ENCODE data around the gene NAPEPLD. TPM values are rescaled to one million over a fixed set of nuclear protein-coding genes. Genes with fewer than 3 reads are reported as not detected.
"Not testable (repeated sequence)": the region's sequence is repeated elsewhere in the genome, so short reads cannot be mapped to it uniquely, and the experiment has no call there.

The NAPEPLD gene
- total and polyA plus RNA-seq, 8 donors = 3.3 to 84.9 (median 27.9) TPM

- 31 to 65% (median 35%) methylated on average over 2 of the region's 2 CpGs for WGBS, 5 donors
- H3K27me3 ChIP-seq; H3K4me1 ChIP-seq; H3K36me3 ChIP-seq; H3K4me3 ChIP-seq; DNase-seq; H3K9me3 ChIP-seq; intact Hi-C loops (cut with DNase I; ENCODE audit: low total_unique reads): not testable (repeated sequence)
- peak in 1 of 3 donors; percentile 7 for TF ChIP-seq POLR2AphosphoS5 (IDR thresholded peaks at IDR 0.05)
- peak overlapping the region in 1 of 5 donors; percentile 13 for H3K27ac ChIP-seq
These were observed 13.7 kb upstream of the NAPEPLD start for GRCh38 chr7:103162641-103163040.

DNA sequence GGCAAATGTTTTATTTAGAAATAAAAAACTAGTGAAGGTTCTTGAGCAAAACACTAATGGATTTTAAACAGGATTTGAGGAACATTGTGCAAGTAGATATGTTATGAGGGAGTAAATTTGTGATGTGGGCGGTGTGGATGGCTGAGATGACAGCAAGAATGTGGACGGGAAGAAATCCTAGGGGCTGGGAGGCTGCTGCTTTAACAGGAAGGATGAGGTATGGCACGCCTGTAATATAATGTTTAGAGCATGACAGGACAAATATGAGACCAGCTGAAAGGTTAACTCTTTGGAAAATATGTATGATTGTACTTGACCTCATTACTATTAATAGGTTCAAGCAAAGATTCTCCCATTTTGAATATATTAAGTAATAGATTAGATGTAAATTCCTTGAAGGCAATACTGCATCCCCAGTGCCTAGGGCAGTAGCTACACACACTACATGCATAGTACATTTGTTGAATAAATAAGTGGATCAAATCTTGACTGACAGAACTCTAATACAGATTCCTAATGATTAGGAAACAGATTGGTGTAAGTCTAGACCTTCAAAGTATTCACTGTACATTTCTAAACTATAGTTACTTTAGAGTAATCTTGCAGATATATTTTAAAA is 13.2 kb upstream of the NAPEPLD start:
- H3K27me3 ChIP-seq; H3K27ac ChIP-seq; H3K36me3 ChIP-seq; DNase-seq; H3K4me3 ChIP-seq; H3K9me3 ChIP-seq; H3K4me1 ChIP-seq; intact Hi-C loops (cut with DNase I; ENCODE audit: low total_unique reads): not testable (repeated sequence)
- WGBS, 5 donors = 80 to 92% (median 87%) methylated on average over 3 of the region's 3 CpGs

- H3K4me3 ChIP-seq; H3K27me3 ChIP-seq; H3K27ac ChIP-seq; H3K36me3 ChIP-seq; intact Hi-C loops (cut with DNase I; ENCODE audit: low total_unique reads); H3K4me1 ChIP-seq; DNase-seq; H3K9me3 ChIP-seq: not testable (repeated sequence)
- 74 to 95% (median 82%) methylated on average over 1 of the region's 1 CpG for whole genome bisulfite sequencing, 5 donors
These were observed 10.2 kb upstream of the NAPEPLD start for GRCh38 chr7:103159072-103159471.

GRCh38 chr7:103155331-103156024 is 6.6 kb upstream of the NAPEPLD start:
- H3K4me3 ChIP-seq = peak overlapping the region in 1 of 4 donors; percentile 7
- intact Hi-C loops (cut with DNase I; ENCODE audit: low total_unique reads) = not testable (repeated sequence)

GRCh38 chr7:103154042-103154441 is 5.1 kb upstream of the NAPEPLD start:
- Histone ChIP-seq H3K36me3 (no peaks in the 10 kb centered on the region), H3K4me3 (no peak overlapping the region), H3K27me3 (no peaks in the 10 kb centered on the region), H3K9me3 (no peaks in the 10 kb centered on the region), H3K4me1 (peaks cover 0 to 17% (median 10%) of the 10 kb centered on the region in 4 donors), H3K27ac (no peak overlapping the region)
- 68 to 79% (median 74%) methylated on average over 6 of the region's 6 CpGs for WGBS, 5 donors
- TF ChIP-seq POLR2A (IDR thresholded peaks at IDR 0.05) = no peak
- no peak for TF ChIP-seq POLR2AphosphoS5 (IDR thresholded peaks at IDR 0.05)
- no peak for TF ChIP-seq CTCF (IDR thresholded peaks at IDR 0.05)
- no peak for TF ChIP-seq EP300 (IDR thresholded peaks at IDR 0.05)
- intact Hi-C loops (cut with DNase I; ENCODE audit: low total_unique reads) = no loop called here
- no peak for DNase-seq

More at GRCh38 chr7:103155331-103156024, 6.6 kb upstream of the NAPEPLD start:
- peaks cover 0 to 12% (median 8%) of the 10 kb centered on the region in 4 donors for H3K4me1 ChIP-seq
- H3K9me3 ChIP-seq, H3K27ac ChIP-seq, DNase-seq, H3K27me3 ChIP-seq, H3K36me3 ChIP-seq: not testable (repeated sequence)
- 83 to 92% (median 88%) methylated on average over 8 of the region's 8 CpGs for WGBS, 5 donors

- H3K4me1 ChIP-seq = peaks cover 0 to 20% (median 12%) of the 10 kb centered on the region in 4 donors
- H3K27me3 ChIP-seq; H3K4me3 ChIP-seq; H3K36me3 ChIP-seq; H3K9me3 ChIP-seq; intact Hi-C loops (cut with DNase I; ENCODE audit: low total_unique reads): not testable (repeated sequence)
- WGBS, 5 donors = 90 to 96% (median 94%) methylated on average over 22 to 23 of the region's 23 CpGs
- H3K27ac ChIP-seq = peak overlapping the region in 1 of 5 donors; percentile 94
- DNase-seq = peak in 1 of 2 donors; percentile 49
These were observed 4.1 kb upstream of the NAPEPLD start for GRCh38 chr7:103152744-103153617.

- H3K27me3 ChIP-seq; H3K4me3 ChIP-seq; H3K36me3 ChIP-seq; intact Hi-C loops (cut with DNase I; ENCODE audit: low total_unique reads); H3K9me3 ChIP-seq: not testable (repeated sequence)
- peaks cover 2 to 29% (median 17%) of the 10 kb centered on the region in 4 donors for H3K4me1 ChIP-seq
- H3K27ac ChIP-seq = peak overlapping the region in 4 of 5 donors; percentile 52 to 98 (median 88)
- peak in 1 of 2 donors; percentile 26 for DNase-seq
- 67 to 87% (median 85%) methylated on average over 8 of the region's 8 CpGs for whole genome bisulfite sequencing, 5 donors
These were observed 3.2 kb upstream of the NAPEPLD start for GRCh38 chr7:103151993-103152676.

Measured in stomach (tissue), 9 donors.